ENCODE results near the gene MVP. TPM values are rescaled to one million over a fixed set of nuclear protein-coding genes. Genes with fewer than 3 reads are reported as not detected.
A peak's percentile ranks its signal among the peaks of the same experiment; 100 is the strongest.
"Not testable (repeated sequence)": the region's sequence is repeated elsewhere in the genome, so short reads cannot be mapped to it uniquely, and the experiment has no call there.

Gene MVP
- total RNA-seq, 2 experiments from 2014 or later, result 30.7 to 30.8 TPM

- Mint-ChIP-seq H3K9me3 (no peaks in the 10 kb centered on the region), H3K4me1 (peaks cover 15% of the 10 kb centered on the region), H3K27me3 (no peaks in the 10 kb centered on the region), H3K36me3 (peaks cover 16% of the 10 kb centered on the region), H3K4me3 (peak overlapping the region; percentile 98), H3K27ac (peak overlapping the region; percentile 91)
- DNase-seq, result peak; percentile 8
Measured at GRCh38 chr16:29862383-29862883, 42.2 kb downstream of the MVP start.

GRCh38 chr16:29862884-29863668 lies 42.8 kb downstream of the MVP start, which contains the start of gene CDIPT:
CDIPT (minus strand) TSS chr16:29863226; CDS start chr16:29862857, 369 bp downstream.
- Mint-ChIP-seq H3K27ac (peak within 1 kb of the TSS; percentile 97), H3K4me1 (peaks cover 15% of the 10 kb centered on the region), H3K27me3 (no peaks in the 10 kb centered on the region), H3K36me3 (peaks cover 16% of the 10 kb centered on the region), H3K9me3 (no peaks in the 10 kb centered on the region), H3K4me3 (peak within 1 kb of the TSS; percentile 98)
- DNase-seq, result peak; percentile 91

- H3K27ac Mint-ChIP-seq, result peak overlapping the region; percentile 97
Measured at GRCh38 chr16:29863669-29863984, 43.4 kb downstream of the MVP start.

GRCh38 chr16:29864205-29864604 lies 43.9 kb downstream of the MVP start:
- Mint-ChIP-seq H3K9me3 (no peaks in the 10 kb centered on the region), H3K4me1 (peaks cover 13% of the 10 kb centered on the region), H3K27ac (no peak overlapping the region), H3K4me3 (no peak overlapping the region), H3K36me3 (peaks cover 15% of the 10 kb centered on the region), H3K27me3 (no peaks in the 10 kb centered on the region)
- no peak for DNase-seq

More at GRCh38 chr16:29863669-29863984, 43.4 kb downstream of the MVP start:
- no peaks in the 10 kb centered on the region for H3K27me3 Mint-ChIP-seq
- peak overlapping the region; percentile 98 for H3K4me3 Mint-ChIP-seq
- H3K4me1 Mint-ChIP-seq, result peaks cover 13% of the 10 kb centered on the region
- no peaks in the 10 kb centered on the region for H3K9me3 Mint-ChIP-seq
- peaks cover 16% of the 10 kb centered on the region for H3K36me3 Mint-ChIP-seq
- DNase-seq, result no peak

GRCh38 chr16:29868396-29869009 lies 48.2 kb downstream of the MVP start:
- no peak overlapping the region for H3K27ac Mint-ChIP-seq
- no peaks in the 10 kb centered on the region for H3K9me3 Mint-ChIP-seq
- H3K4me1 Mint-ChIP-seq, result peaks cover under 1% of the 10 kb centered on the region
- H3K4me3 Mint-ChIP-seq, result no peak overlapping the region
- H3K27me3 Mint-ChIP-seq, result no peaks in the 10 kb centered on the region
- no peaks in the 10 kb centered on the region for H3K36me3 Mint-ChIP-seq
- DNase-seq, result no peak

- H3K9me3 Mint-ChIP-seq, DNase-seq, H3K36me3 Mint-ChIP-seq, H3K4me3 Mint-ChIP-seq, H3K4me1 Mint-ChIP-seq, H3K27me3 Mint-ChIP-seq, H3K27ac Mint-ChIP-seq: not testable (repeated sequence)
Measured at GRCh38 chr16:29869067-29869466, 48.8 kb downstream of the MVP start.

GRCh38 chr16:29871822-29872546 lies 51.7 kb downstream of the MVP start:
- no peaks in the 10 kb centered on the region for H3K36me3 Mint-ChIP-seq
- no peak overlapping the region for H3K27ac Mint-ChIP-seq
- no peak overlapping the region for H3K4me3 Mint-ChIP-seq
- H3K27me3 Mint-ChIP-seq, result peaks cover 14% of the 10 kb centered on the region
- DNase-seq, result no peak
- H3K4me1 Mint-ChIP-seq, result no peaks in the 10 kb centered on the region
- H3K9me3 Mint-ChIP-seq, result no peaks in the 10 kb centered on the region

- Mint-ChIP-seq H3K36me3 (no peaks in the 10 kb centered on the region), H3K27ac (no peak overlapping the region), H3K27me3 (peaks cover 28% of the 10 kb centered on the region), H3K9me3 (no peaks in the 10 kb centered on the region), H3K4me3 (no peak overlapping the region), H3K4me1 (peaks cover 5% of the 10 kb centered on the region)
- no peak for DNase-seq
Measured at GRCh38 chr16:29873319-29873718, 53.1 kb downstream of the MVP start.

- no peaks in the 10 kb centered on the region for H3K36me3 Mint-ChIP-seq
- peaks cover 5% of the 10 kb centered on the region for H3K4me1 Mint-ChIP-seq
- no peak overlapping the region for H3K4me3 Mint-ChIP-seq
- DNase-seq, result no peak
- H3K27me3 Mint-ChIP-seq, result peaks cover 37% of the 10 kb centered on the region
- no peaks in the 10 kb centered on the region for H3K9me3 Mint-ChIP-seq
- no peak overlapping the region for H3K27ac Mint-ChIP-seq
Measured at GRCh38 chr16:29875206-29875605, 54.9 kb downstream of the MVP start.

GRCh38 chr16:29876217-29876593 lies 55.9 kb downstream of the MVP start:
- Mint-ChIP-seq H3K9me3 (no peaks in the 10 kb centered on the region), H3K36me3 (no peaks in the 10 kb centered on the region), H3K27me3 (peaks cover 37% of the 10 kb centered on the region), H3K4me3 (peak overlapping the region; percentile 61), H3K4me1 (peaks cover 5% of the 10 kb centered on the region), H3K27ac (no peak overlapping the region)
- DNase-seq, result no peak

- DNase-seq, result peak; percentile 39
- H3K27ac Mint-ChIP-seq, result no peak overlapping the region
- peak overlapping the region; percentile 61 for H3K4me3 Mint-ChIP-seq
- H3K4me1 Mint-ChIP-seq, result peaks cover 5% of the 10 kb centered on the region
- H3K36me3 Mint-ChIP-seq, result no peaks in the 10 kb centered on the region
- H3K9me3 Mint-ChIP-seq, result no peaks in the 10 kb centered on the region
- peaks cover 37% of the 10 kb centered on the region for H3K27me3 Mint-ChIP-seq
Measured at GRCh38 chr16:29876594-29877249, 56.5 kb downstream of the MVP start.

- H3K36me3 Mint-ChIP-seq, result no peaks in the 10 kb centered on the region
- H3K27me3 Mint-ChIP-seq, result peaks cover 37% of the 10 kb centered on the region
- H3K4me3 Mint-ChIP-seq, result peak overlapping the region; percentile 25
- no peak overlapping the region for H3K27ac Mint-ChIP-seq
- peaks cover 5% of the 10 kb centered on the region for H3K4me1 Mint-ChIP-seq
- DNase-seq, result peak; percentile 59
- no peaks in the 10 kb centered on the region for H3K9me3 Mint-ChIP-seq
Measured at GRCh38 chr16:29877266-29877961, 57.2 kb downstream of the MVP start.

- H3K4me3 Mint-ChIP-seq, result no peak overlapping the region
- no peak overlapping the region for H3K27ac Mint-ChIP-seq
- DNase-seq, result no peak
- H3K9me3 Mint-ChIP-seq, result no peaks in the 10 kb centered on the region
- H3K36me3 Mint-ChIP-seq, result no peaks in the 10 kb centered on the region
- H3K27me3 Mint-ChIP-seq, result peaks cover 42% of the 10 kb centered on the region
- H3K4me1 Mint-ChIP-seq, result peaks cover 5% of the 10 kb centered on the region
Measured at GRCh38 chr16:29878172-29878571, 57.9 kb downstream of the MVP start.

- Mint-ChIP-seq H3K9me3 (no peaks in the 10 kb centered on the region), H3K27me3 (peaks cover 38% of the 10 kb centered on the region), H3K4me1 (peaks cover 5% of the 10 kb centered on the region), H3K27ac (no peak overlapping the region), H3K4me3 (no peak overlapping the region), H3K36me3 (no peaks in the 10 kb centered on the region)
- DNase-seq, result no peak
Measured at GRCh38 chr16:29881050-29881449, 60.8 kb downstream of the MVP start.

All from activated naive CD8-positive, alpha-beta T cell treated with anti-CD3 and anti-CD28 coated beads for 36 hours (primary cell).